Thyroid gland (tissue), 4 donors: ENCODE measurements around the gene ZNF716. TPM values are rescaled to one million over a fixed set of nuclear protein-coding genes. Genes with fewer than 3 reads are reported as not detected.

Source experiments
- DNase-seq, 2 donors: peaks; one replicate each; pipeline ENCODE4 v3.0.0-alpha.2; 2019
- H3K27ac ChIP-seq, 3 donors: fragments of 200-600 bp; sonication (generic); 1 replicate in 2 of 3; 2 replicates in 1 of 3; pipeline ENCODE4 v1.5.1; 2016 to 2019; ENCODE audit warnings: mild to moderate bottlenecking in 1 of 3, moderate library complexity in 1 of 3
- H3K27me3 ChIP-seq: fragments of 200-600 bp; sonication (generic); one replicate; pipeline ENCODE4 v1.5.1; 2019
- H3K36me3 ChIP-seq, 2 donors: fragments of 200-600 bp; sonication (generic); one replicate each; pipeline ENCODE4 v1.5.1; 2016 to 2019
- H3K4me1 ChIP-seq, 2 donors: fragments of 200-600 bp; sonication (generic); one replicate each; pipeline ENCODE4 v1.5.1; 2017 to 2019
- H3K4me3 ChIP-seq, 3 donors: fragments of 200-600 bp; sonication (generic); replicated peaks in 1 of 3; 1 replicate in 2 of 3; 2 replicates in 1 of 3; pipeline ENCODE4 v1.5.1; 2016; ENCODE audit warnings: mild to moderate bottlenecking in 1 of 3
- H3K9me3 ChIP-seq: fragments of 200-600 bp; sonication (generic); one replicate; pipeline ENCODE4 v1.5.1; 2017
- CTCF ChIP-seq, 6 experiments: fragments of 200-600 bp in 3 of 6; fragments of 450-650 bp in 3 of 6; sonication (generic) in 3 of 6; IDR thresholded peaks; one replicate each; pipeline ENCODE4 v1.5.1; 2016 to 2019; ENCODE audit warnings: antibody characterized with exemption in 6 of 6, mild to moderate bottlenecking in 2 of 6, inconsistent platforms in 1 of 6, moderate library complexity in 1 of 6
- POLR2A ChIP-seq, 2 donors: fragments of 450-650 bp; IDR thresholded peaks; one replicate each; pipeline ENCODE4 v1.6.1; 2017; ENCODE audit warnings: antibody characterized with exemption in 2 of 2, mild to moderate bottlenecking in 2 of 2, moderate library complexity in 1 of 2
- WGBS, 2 donors: methylation state at CpG; one replicate each; pipeline ENCODE4 v1.1.5; 2017; 5-methylcytosine and 5-hydroxymethylcytosine counted together
- intact Hi-C: fragments of 100-400 bp; cut with DNase I; formaldehyde crosslinking; loops from one replicate; pipeline ENCODE4 v1.15.1; 2023
- total RNA-seq, 4 donors: library from RNA; depleted of rRNA; stranded (reverse); fragments of >200 nt; gene quantifications; one replicate each; pipeline ENCODE4 v1.2.3, GENCODE V29; 2016

The ZNF716 gene
- total RNA-seq, 4 donors from 2014 or later, result not detected

GRCh38 chr7:57404967-57405421 is 45.0 kb upstream of the ZNF716 start:
- no peaks in the 10 kb centered on the region for H3K9me3 ChIP-seq
- no peaks in the 10 kb centered on the region for H3K36me3 ChIP-seq
- 48 to 57% methylated on average over 14 to 22 of the region's 24 CpGs for WGBS, 2 donors
- intact Hi-C loops, result no loop called here
- no peak for DNase-seq
- no peak overlapping the region for H3K4me3 ChIP-seq
- H3K4me1 ChIP-seq, result no peaks in the 10 kb centered on the region
- TF ChIP-seq CTCF (IDR thresholded peaks at IDR 0.05), result no peak
- no peak for TF ChIP-seq POLR2A (IDR thresholded peaks at IDR 0.05)
- H3K27ac ChIP-seq, result no peak overlapping the region
- H3K27me3 ChIP-seq, result no peaks in the 10 kb centered on the region

DNA sequence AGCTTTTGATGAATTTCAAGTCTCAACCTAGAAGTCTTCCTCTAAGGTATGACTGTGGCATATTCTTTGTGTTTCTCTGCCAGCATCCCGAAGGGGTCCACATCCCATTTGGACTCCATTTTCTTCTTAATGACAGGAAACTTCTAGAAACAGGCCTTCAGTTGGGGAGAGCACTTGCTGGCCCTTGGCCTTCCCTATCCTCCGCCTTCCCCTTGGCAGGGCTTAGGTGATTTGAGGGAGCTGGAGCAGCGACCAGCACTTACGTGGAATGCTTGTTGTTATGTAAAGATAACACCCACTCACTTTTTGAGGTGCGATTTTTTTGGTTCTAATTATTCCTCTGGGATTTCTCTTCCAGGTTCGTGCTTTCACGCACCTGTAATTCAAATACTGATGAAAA is 42.9 kb upstream of the ZNF716 start:
- H3K27ac ChIP-seq, result no peak overlapping the region
- intact Hi-C loops, result no loop called here
- TF ChIP-seq CTCF (IDR thresholded peaks at IDR 0.05), result no peak
- TF ChIP-seq POLR2A (IDR thresholded peaks at IDR 0.05), result no peak
- H3K4me1 ChIP-seq, result no peaks in the 10 kb centered on the region
- H3K36me3 ChIP-seq, result no peaks in the 10 kb centered on the region
- no peak for DNase-seq
- 61 to 67% methylated on average over 7 of the region's 7 CpGs for WGBS, 2 donors
- H3K9me3 ChIP-seq, result no peaks in the 10 kb centered on the region
- no peaks in the 10 kb centered on the region for H3K27me3 ChIP-seq
- H3K4me3 ChIP-seq, result no peak overlapping the region

DNA sequence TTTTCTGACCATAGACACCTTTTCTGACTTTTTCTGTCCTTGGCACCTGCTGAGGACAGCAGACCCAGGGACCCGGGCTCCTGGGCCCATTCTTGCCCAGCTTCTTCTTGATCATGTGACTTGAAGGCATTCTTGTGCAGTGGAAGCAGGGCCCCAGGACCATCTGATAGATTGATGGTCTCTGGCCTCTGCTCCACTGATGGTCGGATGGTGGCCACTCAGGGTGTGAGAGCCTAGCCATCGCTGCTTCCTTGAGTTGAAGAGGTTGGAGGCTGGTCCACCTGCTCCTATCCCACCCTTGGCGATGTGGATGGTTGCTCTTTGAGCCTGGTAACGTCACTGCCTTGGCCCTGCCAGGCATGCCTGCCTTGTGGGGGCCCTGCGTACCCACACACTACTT is 37.8 kb upstream of the ZNF716 start:
- TF ChIP-seq CTCF (IDR thresholded peaks at IDR 0.05) (no peak), POLR2A (IDR thresholded peaks at IDR 0.05) (no peak)
- intact Hi-C loops, result no loop called here
- Histone ChIP-seq H3K4me3 (no peak overlapping the region), H3K4me1 (no peaks in the 10 kb centered on the region), H3K27me3 (no peaks in the 10 kb centered on the region), H3K27ac (no peak overlapping the region), H3K9me3 (no peaks in the 10 kb centered on the region), H3K36me3 (no peaks in the 10 kb centered on the region)
- no peak for DNase-seq
- 59 to 77% methylated on average over 3 to 6 of the region's 6 CpGs for WGBS, 2 donors

- WGBS, 2 donors, result 58% methylated on average over 3 of the region's 3 CpGs; no CpG with 5 or more reads in 1 of the 2 donors
- TF ChIP-seq POLR2A (IDR thresholded peaks at IDR 0.05), result no peak
- TF ChIP-seq CTCF (IDR thresholded peaks at IDR 0.05), result no peak
Observed at GRCh38 chr7:57412618-57413017, 37.4 kb upstream of the ZNF716 start.

DNA sequence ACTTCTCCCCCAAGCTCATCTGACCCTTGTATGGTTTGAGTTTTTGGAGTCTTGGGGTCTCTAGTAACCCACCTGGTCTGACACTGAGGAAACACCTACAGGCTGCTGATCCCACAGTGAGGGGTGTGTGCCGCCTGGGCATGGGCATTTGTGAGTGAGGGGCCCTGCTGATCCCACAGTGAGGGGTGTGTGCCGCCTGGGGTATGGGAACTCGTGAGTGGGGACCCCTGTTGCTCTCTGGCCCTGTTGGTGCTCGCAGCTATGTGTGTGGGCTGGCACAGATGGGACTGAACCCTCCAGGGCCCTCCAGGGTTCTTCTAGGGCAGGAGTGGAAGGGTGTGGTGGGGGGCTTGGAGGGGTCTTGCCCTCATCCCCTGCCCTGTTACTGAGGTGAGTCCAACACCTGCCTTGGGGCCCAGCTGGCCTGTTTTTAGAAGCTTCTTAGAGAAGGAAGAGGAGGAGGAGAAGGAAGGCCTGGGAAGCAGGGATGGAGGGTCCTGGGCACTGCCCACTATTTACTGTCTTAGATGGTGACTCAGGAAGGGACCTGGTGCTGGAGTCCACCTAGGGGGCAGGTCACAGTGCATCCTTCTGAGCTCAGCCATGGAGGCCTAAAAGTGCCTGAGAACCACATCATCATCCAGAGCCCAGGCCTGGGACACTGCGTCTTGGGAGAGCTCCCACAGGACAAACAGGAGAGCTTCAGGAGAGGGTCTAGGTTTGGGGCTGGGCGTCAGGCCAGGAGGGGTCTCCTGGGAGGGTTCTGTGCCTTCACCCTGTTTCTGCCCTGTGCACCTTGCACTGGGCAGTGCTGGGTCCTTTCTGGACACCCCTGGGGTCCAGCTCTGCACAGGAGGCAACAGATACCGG is 36.2 kb upstream of the ZNF716 start:
- intact Hi-C loops, result no loop called here
- H3K9me3 ChIP-seq, result no peaks in the 10 kb centered on the region
- WGBS, 2 donors, result 59 to 73% methylated on average over 3 to 7 of the region's 7 CpGs
- no peak for DNase-seq
- TF ChIP-seq CTCF (IDR thresholded peaks at IDR 0.05), result no peak
- no peak for TF ChIP-seq POLR2A (IDR thresholded peaks at IDR 0.05)
- H3K27me3 ChIP-seq, result no peaks in the 10 kb centered on the region
- H3K4me1 ChIP-seq, result no peaks in the 10 kb centered on the region
- H3K4me3 ChIP-seq, result no peak overlapping the region
- H3K27ac ChIP-seq, result no peak overlapping the region
- no peaks in the 10 kb centered on the region for H3K36me3 ChIP-seq

More at GRCh38 chr7:57412618-57413017, 37.4 kb upstream of the ZNF716 start:
- Histone ChIP-seq H3K4me3 (no peak overlapping the region), H3K27ac (no peak overlapping the region), H3K36me3 (no peaks in the 10 kb centered on the region), H3K4me1 (no peaks in the 10 kb centered on the region), H3K27me3 (no peaks in the 10 kb centered on the region), H3K9me3 (no peaks in the 10 kb centered on the region)
- DNase-seq, result no peak
- intact Hi-C loops, result no loop called here
